HCT116 (cell line): ENCODE measurements around the gene DRD2.

Source experiments
- CEBPB ChIP-seq: IDR thresholded peaks from 2 replicates; pipeline ENCODE4 v1.6.1; 2012; ENCODE audit warnings: low read depth
- FOSL1 ChIP-seq: IDR thresholded peaks from 2 replicates; pipeline ENCODE4 v1.6.1; 2012; ENCODE audit warnings: low read depth
- RAD21 ChIP-seq: IDR thresholded peaks from 2 replicates; pipeline ENCODE4 v1.6.1; 2012; ENCODE audit warnings: low read depth, mild to moderate bottlenecking
- TF ChIP-seq, protein P1 (sequence below), 3 experiments: fragments of 200-600 bp in 1 of 3; sonication (generic) in 1 of 3; IDR thresholded peaks in 2 of 3; conservative IDR thresholded peaks in 1 of 3; 2 replicates each; pipeline ENCODE4 v1.5.1; 2012 to 2017; ENCODE audit warnings: low read depth in 2 of 3, low read length in 2 of 3, antibody characterized with exemption in 1 of 3, borderline replicate concordance in 1 of 3, control low read depth in 1 of 3, mild to moderate bottlenecking in 1 of 3, mixed read lengths in 1 of 3, mixed run types in 1 of 3, moderate library complexity in 1 of 3; ENCODE audit not compliant: insufficient read depth in 1 of 3
- TF ChIP-seq, protein P2 (sequence below): IDR thresholded peaks from 2 replicates; pipeline ENCODE4 v1.6.1; 2012; ENCODE audit warnings: low read depth

DNA sequence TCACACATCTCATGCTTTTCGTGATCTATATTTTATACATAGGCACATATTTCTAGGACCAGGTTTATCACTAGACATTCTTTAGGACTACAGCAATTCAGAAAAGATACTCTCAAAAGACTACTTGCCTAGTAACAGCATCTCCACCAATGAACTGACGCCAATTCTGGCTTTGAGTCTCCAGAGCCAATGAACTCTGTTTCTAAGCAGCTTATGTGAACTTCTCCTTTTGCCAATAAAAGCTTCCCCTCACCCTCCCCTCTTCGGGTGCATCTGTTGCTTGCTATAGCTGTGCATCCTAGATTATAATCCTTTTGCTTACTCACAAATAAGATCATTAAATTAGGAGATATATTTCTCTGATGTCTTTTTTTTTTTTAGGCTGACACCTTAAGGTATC, 99.0 kb downstream of the DRD2 start:
- TF ChIP-seq, protein P1, sequence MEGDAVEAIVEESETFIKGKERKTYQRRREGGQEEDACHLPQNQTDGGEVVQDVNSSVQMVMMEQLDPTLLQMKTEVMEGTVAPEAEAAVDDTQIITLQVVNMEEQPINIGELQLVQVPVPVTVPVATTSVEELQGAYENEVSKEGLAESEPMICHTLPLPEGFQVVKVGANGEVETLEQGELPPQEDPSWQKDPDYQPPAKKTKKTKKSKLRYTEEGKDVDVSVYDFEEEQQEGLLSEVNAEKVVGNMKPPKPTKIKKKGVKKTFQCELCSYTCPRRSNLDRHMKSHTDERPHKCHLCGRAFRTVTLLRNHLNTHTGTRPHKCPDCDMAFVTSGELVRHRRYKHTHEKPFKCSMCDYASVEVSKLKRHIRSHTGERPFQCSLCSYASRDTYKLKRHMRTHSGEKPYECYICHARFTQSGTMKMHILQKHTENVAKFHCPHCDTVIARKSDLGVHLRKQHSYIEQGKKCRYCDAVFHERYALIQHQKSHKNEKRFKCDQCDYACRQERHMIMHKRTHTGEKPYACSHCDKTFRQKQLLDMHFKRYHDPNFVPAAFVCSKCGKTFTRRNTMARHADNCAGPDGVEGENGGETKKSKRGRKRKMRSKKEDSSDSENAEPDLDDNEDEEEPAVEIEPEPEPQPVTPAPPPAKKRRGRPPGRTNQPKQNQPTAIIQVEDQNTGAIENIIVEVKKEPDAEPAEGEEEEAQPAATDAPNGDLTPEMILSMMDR (IDR thresholded peaks at IDR 0.05 in 2 of 3, conservative IDR thresholded peaks at IDR 0.05 in 1 of 3; ENCODE audit: borderline replicate concordance in 1 of 3, insufficient read depth in 1 of 3, low read depth in 2 of 3, low read length in 2 of 3) = no peak
- no peak for TF ChIP-seq RAD21
- TF ChIP-seq, protein P2, sequence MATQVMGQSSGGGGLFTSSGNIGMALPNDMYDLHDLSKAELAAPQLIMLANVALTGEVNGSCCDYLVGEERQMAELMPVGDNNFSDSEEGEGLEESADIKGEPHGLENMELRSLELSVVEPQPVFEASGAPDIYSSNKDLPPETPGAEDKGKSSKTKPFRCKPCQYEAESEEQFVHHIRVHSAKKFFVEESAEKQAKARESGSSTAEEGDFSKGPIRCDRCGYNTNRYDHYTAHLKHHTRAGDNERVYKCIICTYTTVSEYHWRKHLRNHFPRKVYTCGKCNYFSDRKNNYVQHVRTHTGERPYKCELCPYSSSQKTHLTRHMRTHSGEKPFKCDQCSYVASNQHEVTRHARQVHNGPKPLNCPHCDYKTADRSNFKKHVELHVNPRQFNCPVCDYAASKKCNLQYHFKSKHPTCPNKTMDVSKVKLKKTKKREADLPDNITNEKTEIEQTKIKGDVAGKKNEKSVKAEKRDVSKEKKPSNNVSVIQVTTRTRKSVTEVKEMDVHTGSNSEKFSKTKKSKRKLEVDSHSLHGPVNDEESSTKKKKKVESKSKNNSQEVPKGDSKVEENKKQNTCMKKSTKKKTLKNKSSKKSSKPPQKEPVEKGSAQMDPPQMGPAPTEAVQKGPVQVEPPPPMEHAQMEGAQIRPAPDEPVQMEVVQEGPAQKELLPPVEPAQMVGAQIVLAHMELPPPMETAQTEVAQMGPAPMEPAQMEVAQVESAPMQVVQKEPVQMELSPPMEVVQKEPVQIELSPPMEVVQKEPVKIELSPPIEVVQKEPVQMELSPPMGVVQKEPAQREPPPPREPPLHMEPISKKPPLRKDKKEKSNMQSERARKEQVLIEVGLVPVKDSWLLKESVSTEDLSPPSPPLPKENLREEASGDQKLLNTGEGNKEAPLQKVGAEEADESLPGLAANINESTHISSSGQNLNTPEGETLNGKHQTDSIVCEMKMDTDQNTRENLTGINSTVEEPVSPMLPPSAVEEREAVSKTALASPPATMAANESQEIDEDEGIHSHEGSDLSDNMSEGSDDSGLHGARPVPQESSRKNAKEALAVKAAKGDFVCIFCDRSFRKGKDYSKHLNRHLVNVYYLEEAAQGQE = no peak
- TF ChIP-seq FOSL1 = no peak
- no peak for TF ChIP-seq CEBPB
